H1 (cell line): ENCODE data around the gene ZNF350. TPM values are rescaled to one million over a fixed set of nuclear protein-coding genes. Genes with fewer than 3 reads are reported as not detected.

Experiments used
- CTCF ChIA-PET: fragments of 300-600 bp; sonication (Branson Sonifier 250); formaldehyde crosslinking; loops from one replicate; lab custom pipeline; 2021; ENCODE audit not compliant: partially characterized antibody; lab: Charles Lee
- POLR2A ChIA-PET: fragments of 300-600 bp; sonication (Branson Sonifier 250); formaldehyde crosslinking; loops from one replicate; lab custom pipeline; 2021; ENCODE audit warnings: inconsistent platforms; ENCODE audit not compliant: partially characterized antibody; lab: Charles Lee
- DNase-seq, 2 experiments: peaks; one replicate each; pipeline versions ENCODE4 v3.0.0 to v3.0.0-alpha.2; 2010 to 2022; ENCODE audit warnings: low spot score in 2 of 2, low read depth in 1 of 2, mixed read lengths in 1 of 2
- FAIRE-seq: peaks from 2 replicates; lab custom pipeline; 2011; peaks lifted over from hg19 to GRCh38; lab: Jason Lieb, UNC
- H2AFZ ChIP-seq: 2 replicates; pipeline ENCODE4 v1.8.1; 2012; ENCODE audit warnings: low read length, inconsistent platforms
- H2AK5ac ChIP-seq: 2 replicates; pipeline ENCODE4 v1.6.1; 2013; ENCODE audit warnings: low read depth, low read length
- H2BK120ac ChIP-seq: replicated peaks from 2 replicates; pipeline ENCODE3; 2013; ENCODE audit warnings: low read depth, low read length, inconsistent platforms
- H2BK12ac ChIP-seq: 2 replicates; pipeline ENCODE4 v1.6.1; 2013; ENCODE audit warnings: low read depth, low read length
- H2BK15ac ChIP-seq: 2 replicates; pipeline ENCODE4 v1.6.1; 2013; ENCODE audit warnings: low read length
- H2BK20ac ChIP-seq: 2 replicates; pipeline ENCODE4 v1.6.1; 2013; ENCODE audit warnings: low read length
- H2BK5ac ChIP-seq: 2 replicates; pipeline ENCODE4 v1.6.1; 2013; ENCODE audit warnings: low read depth, low read length
- H3K14ac ChIP-seq: 2 replicates; pipeline ENCODE4 v1.6.1; 2013; ENCODE audit warnings: inconsistent platforms; ENCODE audit not compliant: insufficient read length
- H3K18ac ChIP-seq: 2 replicates; pipeline ENCODE4 v1.6.1; 2013; ENCODE audit warnings: low read length; ENCODE audit errors: extremely low read depth
- H3K23ac ChIP-seq: 2 replicates; pipeline ENCODE4 v1.6.1; 2013; ENCODE audit warnings: inconsistent platforms; ENCODE audit not compliant: insufficient read length
- H3K23me2 ChIP-seq: 2 replicates; pipeline ENCODE4 v1.6.1; 2013; ENCODE audit warnings: low read depth, low read length
- H3K27ac ChIP-seq: 2 replicates; pipeline ENCODE4 v1.6.1; 2011; ENCODE audit warnings: low read depth, low read length, inconsistent platforms
- H3K27me3 ChIP-seq, 4 experiments: replicated peaks in 1 of 4; 1 replicate in 1 of 4; 2 replicates in 3 of 4; pipeline versions ENCODE4 v1.6.1 to v1.8.1; 2011 to 2013; ENCODE audit warnings: low read length in 3 of 4, mild to moderate bottlenecking in 3 of 4, inconsistent platforms in 2 of 4, mixed read lengths in 2 of 4, moderate library complexity in 1 of 4; ENCODE audit not compliant: control insufficient read depth in 3 of 4, insufficient read depth in 3 of 4; ENCODE audit errors: extremely low read depth in 1 of 4
- H3K36me3 ChIP-seq, 4 experiments: 2 replicates each; pipeline versions ENCODE4 v1.6.1 to v1.8.1; 2011 to 2013; ENCODE audit warnings: mild to moderate bottlenecking in 4 of 4, low read length in 3 of 4, moderate library complexity in 2 of 4, control low read depth in 1 of 4, inconsistent platforms in 1 of 4; ENCODE audit not compliant: insufficient read depth in 4 of 4, control insufficient read depth in 2 of 4
- H3K4ac ChIP-seq: replicated peaks from 2 replicates; pipeline ENCODE3; 2013; ENCODE audit warnings: low read length, low read depth, mixed read lengths, inconsistent platforms; ENCODE audit not compliant: insufficient read length
- H3K4me1 ChIP-seq, 4 experiments: replicated peaks in 1 of 4; 1 replicate in 1 of 4; 2 replicates in 3 of 4; pipeline versions ENCODE4 v1.6.1 to v1.8.1; 2011 to 2013; ENCODE audit warnings: low read length in 3 of 4, inconsistent platforms in 2 of 4, mixed read lengths in 1 of 4; ENCODE audit not compliant: insufficient read depth in 4 of 4, control insufficient read depth in 3 of 4
- H3K4me2 ChIP-seq, 2 experiments: 2 replicates each; pipeline versions ENCODE4 v1.6.1 to v1.8.1; 2011 to 2013; ENCODE audit warnings: low read depth in 2 of 2, low read length in 2 of 2, control low read depth in 1 of 2, inconsistent platforms in 1 of 2, mild to moderate bottlenecking in 1 of 2; ENCODE audit not compliant: insufficient read depth in 1 of 2
- H3K4me3 ChIP-seq, 4 experiments: fragments of 200-600, 300-600 bp in 1 of 4; sonication (generic), shearing (Covaris generic), sonication (Bioruptor Twin) in 1 of 4; 2 replicates each; pipeline versions ENCODE4 v1.5.1 to v1.8.1; 2011 to 2016; ENCODE audit warnings: low read length in 4 of 4, low read depth in 3 of 4, control low read depth in 2 of 4, inconsistent platforms in 2 of 4, mild to moderate bottlenecking in 2 of 4, mixed read lengths in 1 of 4, moderate library complexity in 1 of 4; ENCODE audit not compliant: insufficient read depth in 2 of 4; ENCODE audit errors: extremely low read depth in 1 of 4
- H3K56ac ChIP-seq: replicated peaks from 2 replicates; pipeline ENCODE3; 2013; ENCODE audit warnings: low read depth, mild to moderate bottlenecking, mixed read lengths, low read length, inconsistent platforms; ENCODE audit not compliant: insufficient read length
- H3K79me1 ChIP-seq: 2 replicates; pipeline ENCODE4 v1.6.1; 2013; ENCODE audit warnings: low read depth, low read length, control low read depth
- H3K79me2 ChIP-seq, 2 experiments: 2 replicates each; pipeline versions ENCODE4 v1.6.1 to v1.8.1; 2012 to 2013; ENCODE audit warnings: low read length in 2 of 2, mild to moderate bottlenecking in 2 of 2, inconsistent platforms in 1 of 2; ENCODE audit not compliant: insufficient read depth in 2 of 2, control insufficient read depth in 1 of 2
- H3K9ac ChIP-seq, 4 experiments: replicated peaks in 1 of 4; 1 replicate in 1 of 4; 2 replicates in 3 of 4; pipeline versions ENCODE4 v1.6.1 to v1.8.1; 2011 to 2013; ENCODE audit warnings: low read depth in 3 of 4, low read length in 3 of 4, control low read depth in 2 of 4, mild to moderate bottlenecking in 2 of 4, moderate library complexity in 2 of 4, inconsistent platforms in 1 of 4; ENCODE audit errors: extremely low read depth in 1 of 4
- H3K9me3 ChIP-seq, 2 experiments: 2 replicates each; pipeline versions ENCODE4 v1.6.1 to v1.8.1; 2012 to 2013; ENCODE audit warnings: mild to moderate bottlenecking in 2 of 2, moderate library complexity in 2 of 2, control low read depth in 1 of 2, inconsistent platforms in 1 of 2, low read depth in 1 of 2, low read length in 1 of 2, mixed read lengths in 1 of 2; ENCODE audit not compliant: insufficient read depth in 2 of 2
- H4K20me1 ChIP-seq, 2 experiments: replicated peaks in 1 of 2; 2 replicates each; pipeline versions ENCODE3 to v1.8.1; 2011 to 2013; ENCODE audit warnings: inconsistent platforms in 2 of 2, low read length in 2 of 2, mild to moderate bottlenecking in 1 of 2; ENCODE audit not compliant: insufficient read depth in 2 of 2, control insufficient read depth in 1 of 2
- H4K5ac ChIP-seq: 2 replicates; pipeline ENCODE4 v1.6.1; 2013; ENCODE audit warnings: low read length, low read depth, mixed read lengths, inconsistent platforms; ENCODE audit not compliant: insufficient read length
- H4K8ac ChIP-seq: 2 replicates; pipeline ENCODE4 v1.8.0; 2013; ENCODE audit warnings: mild to moderate bottlenecking, moderate library complexity, low read length, inconsistent platforms; ENCODE audit not compliant: insufficient read depth; ENCODE audit errors: extremely low read depth
- H4K91ac ChIP-seq: replicated peaks from 2 replicates; pipeline ENCODE3; 2013; ENCODE audit warnings: low read length, mixed read lengths, inconsistent platforms; ENCODE audit not compliant: insufficient read length
- BACH1 ChIP-seq: IDR thresholded peaks from 2 replicates; pipeline ENCODE4 v1.6.1; 2012; ENCODE audit warnings: low read length, improper control_type of control experiment
- BRCA1 ChIP-seq: IDR thresholded peaks from 2 replicates; pipeline ENCODE4 v1.6.1; 2012; ENCODE audit warnings: low read depth, low read length, improper control_type of control experiment
- CHD1 ChIP-seq: IDR thresholded peaks from 2 replicates; pipeline ENCODE4 v1.6.1; 2012; ENCODE audit warnings: low read depth, low read length, improper control_type of control experiment
- EP300 ChIP-seq, 2 experiments: IDR thresholded peaks; 1 replicate in 1 of 2; 2 replicates in 1 of 2; pipeline ENCODE4 v1.6.1; 2011 to 2012; ENCODE audit warnings: low read depth in 2 of 2, low read length in 2 of 2, mild to moderate bottlenecking in 2 of 2, borderline replicate concordance in 1 of 2, inconsistent platforms in 1 of 2, moderate library complexity in 1 of 2
- EZH2 ChIP-seq: fragments of 200-600 bp; sonication (generic); IDR thresholded peaks from 2 replicates; pipeline ENCODE4 v1.7.1; 2012; ENCODE audit warnings: low read depth, mild to moderate bottlenecking, moderate library complexity, low read length, inconsistent platforms; ENCODE audit not compliant: severe bottlenecking
- KDM5A ChIP-seq: fragments of 200-600 bp; IDR thresholded peaks from 2 replicates; pipeline ENCODE4 v1.7.1; 2012; ENCODE audit warnings: mild to moderate bottlenecking, low read length, inconsistent platforms, mixed read lengths
- POLR2A ChIP-seq, 2 experiments: IDR thresholded peaks; 1 replicate in 1 of 2; 2 replicates in 1 of 2; pipeline ENCODE4 v1.6.1; 2011; ENCODE audit warnings: low read depth in 2 of 2, low read length in 2 of 2, mild to moderate bottlenecking in 2 of 2; ENCODE audit errors: control extremely low read depth in 1 of 2
- RBBP5 ChIP-seq: IDR thresholded peaks from 2 replicates; pipeline ENCODE4 v1.7.1; 2012; ENCODE audit warnings: low read depth, mild to moderate bottlenecking, inconsistent platforms, low read length, moderate library complexity, borderline replicate concordance
- RFX5 ChIP-seq: IDR thresholded peaks from 2 replicates; pipeline ENCODE4 v1.6.1; 2011; ENCODE audit warnings: low read depth, low read length, improper control_type of control experiment, borderline replicate concordance
- SIX5 ChIP-seq: IDR thresholded peaks from 2 replicates; pipeline ENCODE4 v1.6.1; 2011; ENCODE audit warnings: mild to moderate bottlenecking, low read depth, low read length
- WGBS, 2 experiments: shearing (Covaris generic) in 1 of 2; methylation state at CpG; one replicate each; pipeline versions ENCODE4 v1.1.6 to v1.1.7; 2013 to 2015; ENCODE audit warnings: low lambda C conversion rate in 2 of 2, mixed read lengths in 2 of 2, inconsistent platforms in 1 of 2, low coverage in 1 of 2, missing lambda C conversion rate in 1 of 2; ENCODE audit not compliant: insufficient replicate concordance in 2 of 2, insufficient coverage in 1 of 2, insufficient read length in 1 of 2; ENCODE audit errors: extremely low coverage in 1 of 2, missing lambda C conversion rate in 1 of 2; 5-methylcytosine and 5-hydroxymethylcytosine counted together
- polyA plus RNA-seq, 7 experiments: library from polyadenylated mRNA; depleted of rRNA in 3 of 7; stranded (reverse) in 5 of 7; unstranded in 2 of 7; fragments of >200 nt in 5 of 7; fragments of 200-250 nt in 2 of 7; gene quantifications; 1 replicate in 5 of 7; 2 replicates in 1 of 7; 4 replicates in 1 of 7; pipeline versions ENCODE4 v1.2.1 to v1.2.3, GENCODE V29; 2011 to 2013; ENCODE audit warnings: missing spikeins in 2 of 7, mixed read lengths in 2 of 7
- total RNA-seq: library from RNA; stranded (reverse); fragmentation: NEBNext Ultra II Directional; extraction: Animal tissue kit (Norgen Biotek cat#: 25700); gene quantifications from 2 replicates; pipeline ENCODE4 v1.2.1, GENCODE V29; 2021
- TF ChIP-seq, protein P1 (sequence below), 3 experiments: IDR thresholded peaks; 1 replicate in 2 of 3; 2 replicates in 1 of 3; pipeline versions ENCODE4 v1.5.1 to v1.6.1; 2011; ENCODE audit warnings: low read length in 3 of 3, mild to moderate bottlenecking in 3 of 3, inconsistent platforms in 2 of 3, low read depth in 1 of 3, moderate library complexity in 1 of 3; ENCODE audit not compliant: insufficient read depth in 1 of 3; ENCODE audit errors: control extremely low read depth in 1 of 3

Gene ZNF350
- total and polyA plus RNA-seq, 2 of the 8 experiments (the other 6 are each of a cell fraction or from before 2014, with no cell fraction given), result 1.7 to 5.3 TPM

DNA sequence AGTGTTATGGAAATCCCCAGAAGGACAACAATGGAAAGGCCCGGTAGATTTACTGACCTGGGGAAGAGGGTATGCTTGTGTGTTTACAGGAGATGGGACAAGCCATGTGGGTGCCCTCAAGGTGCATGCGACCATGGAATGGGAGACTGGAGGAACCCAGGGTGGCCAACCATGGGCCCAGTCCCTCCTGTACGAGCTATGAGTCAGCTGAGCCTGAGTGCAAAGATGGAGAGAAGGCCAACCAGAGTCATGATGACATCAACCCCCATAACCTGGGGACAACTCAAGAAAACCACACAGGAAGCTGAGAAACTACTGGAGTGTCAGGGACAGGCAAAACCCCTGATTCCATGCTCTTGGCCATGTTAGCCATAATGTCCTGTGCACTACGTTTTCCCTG lies 7.8 kb downstream of the ZNF350 start:
- no peak overlapping the region for H3K9ac ChIP-seq
- no peak overlapping the region for H2BK15ac ChIP-seq
- no peak overlapping the region for H3K56ac ChIP-seq
- H2AK5ac ChIP-seq, result no peak overlapping the region
- H2BK120ac ChIP-seq, result no peak overlapping the region
- H2AFZ ChIP-seq, result no peak overlapping the region
- H2BK12ac ChIP-seq, result no peak overlapping the region
- peaks cover 0 to 20% (median 4%) of the 10 kb centered on the region in 4 experiments; a peak in 4 of 8 replicates for H3K36me3 ChIP-seq
- CTCF ChIA-PET, result no interaction called here
- no peak overlapping the region for H3K27ac ChIP-seq
- DNase-seq (no peak), FAIRE-seq (no peak)
- H4K91ac ChIP-seq, result no peak overlapping the region
- POLR2A ChIA-PET, result interaction anchor here (1.1 to 1.4 kb wide), 2 partner anchors 10 to 77 kb away, joined by 3 to 5 read pairs; no protein-coding TSS in a partner anchor
- no peak overlapping the region for H3K23ac ChIP-seq
- H3K4me1 ChIP-seq, result no peaks in the 10 kb centered on the region
- no peak overlapping the region for H4K5ac ChIP-seq
- H2BK5ac ChIP-seq, result no peak overlapping the region
- H3K9me3 ChIP-seq, result peaks cover 27 to 47% of the 10 kb centered on the region in 2 experiments
- H4K8ac ChIP-seq, result no peak overlapping the region
- no peaks in the 10 kb centered on the region for H3K79me1 ChIP-seq
- peaks cover 0 to 47% of the 10 kb centered on the region in 2 experiments; a peak in 2 of 4 replicates for H3K79me2 ChIP-seq
- no peak overlapping the region for H3K4me3 ChIP-seq
- H3K18ac ChIP-seq, result no peak overlapping the region
- no peaks in the 10 kb centered on the region for H3K23me2 ChIP-seq
- no peak overlapping the region for H3K4ac ChIP-seq
- H3K27me3 ChIP-seq, result no peaks in the 10 kb centered on the region
- 90% methylated on average over 3 of the region's 4 CpGs; no CpG with 5 or more reads in 1 of the 2 experiments for WGBS, 2 experiments
- H3K4me2 ChIP-seq, result no peak overlapping the region
- H2BK20ac ChIP-seq, result no peak overlapping the region
- H3K14ac ChIP-seq, result no peak overlapping the region
- no peaks in the 10 kb centered on the region for H4K20me1 ChIP-seq
- no peak for TF ChIP-seq SIX5
- no peak for TF ChIP-seq EP300 (IDR thresholded peaks at IDR 0.05; ENCODE audit: borderline replicate concordance in 1 of 2, low read depth in 2 of 2, low read length in 2 of 2)
- no peak for TF ChIP-seq BACH1
- no peak for TF ChIP-seq EZH2
- TF ChIP-seq POLR2A (IDR thresholded peaks at IDR 0.05; ENCODE audit: control extremely low read depth in 1 of 2, low read depth in 2 of 2, low read length in 2 of 2), result no peak
- TF ChIP-seq CHD1, result no peak
- no peak for TF ChIP-seq KDM5A
- TF ChIP-seq RBBP5, result no peak
- no peak for TF ChIP-seq RFX5
- no peak for TF ChIP-seq BRCA1
- TF ChIP-seq, protein P1, sequence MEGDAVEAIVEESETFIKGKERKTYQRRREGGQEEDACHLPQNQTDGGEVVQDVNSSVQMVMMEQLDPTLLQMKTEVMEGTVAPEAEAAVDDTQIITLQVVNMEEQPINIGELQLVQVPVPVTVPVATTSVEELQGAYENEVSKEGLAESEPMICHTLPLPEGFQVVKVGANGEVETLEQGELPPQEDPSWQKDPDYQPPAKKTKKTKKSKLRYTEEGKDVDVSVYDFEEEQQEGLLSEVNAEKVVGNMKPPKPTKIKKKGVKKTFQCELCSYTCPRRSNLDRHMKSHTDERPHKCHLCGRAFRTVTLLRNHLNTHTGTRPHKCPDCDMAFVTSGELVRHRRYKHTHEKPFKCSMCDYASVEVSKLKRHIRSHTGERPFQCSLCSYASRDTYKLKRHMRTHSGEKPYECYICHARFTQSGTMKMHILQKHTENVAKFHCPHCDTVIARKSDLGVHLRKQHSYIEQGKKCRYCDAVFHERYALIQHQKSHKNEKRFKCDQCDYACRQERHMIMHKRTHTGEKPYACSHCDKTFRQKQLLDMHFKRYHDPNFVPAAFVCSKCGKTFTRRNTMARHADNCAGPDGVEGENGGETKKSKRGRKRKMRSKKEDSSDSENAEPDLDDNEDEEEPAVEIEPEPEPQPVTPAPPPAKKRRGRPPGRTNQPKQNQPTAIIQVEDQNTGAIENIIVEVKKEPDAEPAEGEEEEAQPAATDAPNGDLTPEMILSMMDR (IDR thresholded peaks at IDR 0.05; ENCODE audit: control extremely low read depth in 1 of 3, insufficient read depth in 1 of 3, low read depth in 1 of 3, low read length in 3 of 3), result no peak
